Mucosa of gallbladder (tissue), 1 donor: ENCODE measurements around the gene GFRA1. TPM values are rescaled to one million over a fixed set of nuclear protein-coding genes. Genes with fewer than 3 reads are reported as not detected.
A peak's percentile ranks its signal among the peaks of the same experiment; 100 is the strongest.
"Not testable (repeated sequence)": the region's sequence is repeated elsewhere in the genome, so short reads cannot be mapped to it uniquely, and the experiment has no call there.

Source experiments
- DNase-seq: peaks from one replicate; pipeline ENCODE4 v3.0.0-alpha.2; 2020; ENCODE audit warnings: low spot score
- total RNA-seq: library from RNA; stranded (reverse); gene quantifications from one replicate; pipeline ENCODE4 v1.2.1, GENCODE V29; 2021
- donor health status: DM: no; HTN: no; CAD: no.

The GFRA1 gene
- total RNA-seq, 1 donor from 2014 or later: 18.3 TPM

DNA sequence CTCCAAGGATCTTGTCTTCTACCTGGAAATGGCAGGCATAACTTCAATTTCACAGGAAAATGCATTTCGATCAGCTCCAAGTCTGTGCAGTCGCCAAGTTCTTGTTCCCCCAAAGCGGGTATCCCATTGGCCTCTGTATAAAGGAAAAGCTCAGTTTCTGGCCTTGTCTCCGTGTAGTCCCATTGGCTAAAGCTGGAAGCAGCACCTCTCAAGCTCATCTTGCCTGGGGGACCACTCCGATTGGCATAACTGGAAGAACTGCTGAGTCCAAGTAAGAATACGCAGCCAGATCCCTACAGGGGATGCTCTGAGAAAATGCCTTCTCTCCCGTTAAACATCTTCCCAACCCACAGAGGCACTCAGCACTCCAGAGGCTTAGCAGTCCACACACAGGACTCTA, 205.2 kb downstream of the GFRA1 start:
- no peak for DNase-seq

DNA sequence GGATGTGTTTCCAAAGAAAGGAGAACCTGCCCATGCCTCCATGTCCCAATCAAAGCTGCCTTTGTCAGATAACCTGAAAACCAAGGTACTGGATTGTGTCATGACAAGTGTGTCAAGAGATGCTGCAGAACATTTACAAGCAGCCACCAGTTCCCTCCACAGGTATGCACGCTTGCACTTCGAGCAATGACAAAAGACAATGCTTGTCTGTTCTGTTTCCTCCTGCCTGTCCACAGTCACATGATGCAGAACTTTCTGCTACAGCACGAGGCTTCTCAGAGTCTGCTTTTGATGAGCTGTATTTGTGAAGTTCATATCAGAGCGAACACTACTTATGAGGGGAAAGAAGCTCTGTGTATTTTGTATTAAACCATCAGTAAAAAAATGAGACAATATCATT, 209.9 kb downstream of the GFRA1 start:
- no peak for DNase-seq

DNA sequence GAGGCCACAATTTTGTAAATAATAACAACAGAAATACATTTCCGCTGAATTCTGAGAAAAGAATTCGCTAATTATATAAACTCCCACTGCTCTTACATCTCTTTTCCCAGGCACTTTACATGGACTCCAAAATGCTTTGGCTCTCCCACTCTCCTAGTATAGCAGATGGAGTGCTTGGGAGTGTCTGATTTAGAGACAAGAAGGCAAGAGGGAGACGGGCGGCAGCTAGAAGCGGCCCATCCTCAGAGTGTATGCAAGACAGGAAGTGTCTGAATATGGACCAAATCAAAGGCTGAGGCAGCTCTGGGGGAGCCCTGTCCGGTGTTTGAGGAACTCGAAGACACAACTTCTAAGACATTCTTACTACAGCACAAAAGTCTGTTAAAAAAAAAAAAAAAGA, 212.1 kb downstream of the GFRA1 start:
- DNase-seq: no peak

DNA sequence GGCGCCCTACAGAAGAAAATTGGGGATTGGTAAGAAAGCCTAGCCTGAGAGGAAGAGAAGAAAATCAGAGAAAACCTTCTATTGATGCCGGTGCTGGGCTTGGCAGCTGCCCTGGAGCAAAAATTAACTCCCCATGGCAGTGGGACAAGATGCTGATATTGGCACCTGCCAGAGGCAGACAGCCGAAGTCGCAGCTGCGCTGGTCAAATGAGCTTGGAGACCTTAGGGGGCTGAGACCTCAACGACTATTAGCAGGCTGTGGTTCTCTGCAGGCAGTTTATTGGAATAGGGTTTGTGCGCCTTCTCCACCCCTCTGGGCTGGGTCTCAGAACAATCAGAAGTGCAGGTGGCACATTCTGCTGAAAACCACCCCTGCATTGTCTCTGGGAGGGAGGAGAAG, 213.7 kb downstream of the GFRA1 start:
- DNase-seq: no peak

DNA sequence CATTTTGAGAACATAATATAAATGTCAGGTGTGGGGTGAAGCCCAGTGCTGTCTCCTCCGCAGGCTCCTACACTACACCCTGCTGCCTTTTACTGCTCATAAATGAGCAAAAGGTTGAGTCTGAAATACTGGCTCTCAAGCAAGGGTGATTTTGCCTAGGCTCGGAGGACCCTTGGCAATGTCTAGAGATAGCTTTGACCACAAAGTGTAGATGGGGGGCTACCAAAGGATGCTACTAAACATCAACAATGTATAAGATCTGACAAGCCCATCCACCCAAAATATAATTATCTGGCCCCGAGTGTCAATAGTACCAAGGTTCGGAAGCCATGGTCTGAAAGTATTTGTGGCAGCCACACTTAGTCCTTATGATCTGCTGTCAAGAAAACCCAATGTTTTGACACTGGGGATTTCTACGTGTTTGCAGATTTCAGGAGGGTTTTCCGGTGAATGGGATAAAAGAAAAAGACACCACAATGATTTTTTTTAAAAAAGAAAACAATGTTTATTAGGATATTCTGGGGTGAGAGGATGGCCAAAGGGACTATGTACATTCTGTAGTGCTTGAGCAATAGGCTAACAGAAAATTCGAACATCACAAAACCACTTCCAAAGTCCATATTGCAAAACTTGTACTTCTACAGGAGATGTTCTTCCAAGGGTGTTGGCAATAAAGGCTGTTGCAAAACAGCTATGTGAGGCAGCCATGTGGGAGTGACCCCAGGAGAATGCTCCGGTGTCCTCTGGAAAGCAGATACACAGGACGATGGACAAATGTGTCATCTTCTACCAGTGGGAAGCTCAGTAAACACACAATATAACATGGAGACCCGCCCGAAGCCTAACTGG, 216.3 kb downstream of the GFRA1 start:
- DNase-seq: no peak

DNA sequence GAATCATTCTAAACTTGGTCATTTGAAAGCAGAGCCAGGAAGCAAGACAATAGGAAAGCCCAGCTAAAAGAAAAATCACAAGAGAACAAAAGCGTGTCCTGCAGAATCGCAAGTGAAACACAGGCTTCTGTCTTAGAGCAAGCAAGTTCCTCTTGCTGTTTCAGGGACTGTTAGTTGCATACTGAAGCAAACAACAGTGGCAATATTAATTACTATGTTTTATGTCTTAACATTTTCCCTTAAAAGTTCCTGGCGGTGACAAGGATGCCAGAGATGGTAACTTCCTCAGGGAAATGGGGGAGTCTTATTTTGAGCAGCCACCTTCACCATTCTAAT, 217.1 kb downstream of the GFRA1 start:
- no peak for DNase-seq

DNA sequence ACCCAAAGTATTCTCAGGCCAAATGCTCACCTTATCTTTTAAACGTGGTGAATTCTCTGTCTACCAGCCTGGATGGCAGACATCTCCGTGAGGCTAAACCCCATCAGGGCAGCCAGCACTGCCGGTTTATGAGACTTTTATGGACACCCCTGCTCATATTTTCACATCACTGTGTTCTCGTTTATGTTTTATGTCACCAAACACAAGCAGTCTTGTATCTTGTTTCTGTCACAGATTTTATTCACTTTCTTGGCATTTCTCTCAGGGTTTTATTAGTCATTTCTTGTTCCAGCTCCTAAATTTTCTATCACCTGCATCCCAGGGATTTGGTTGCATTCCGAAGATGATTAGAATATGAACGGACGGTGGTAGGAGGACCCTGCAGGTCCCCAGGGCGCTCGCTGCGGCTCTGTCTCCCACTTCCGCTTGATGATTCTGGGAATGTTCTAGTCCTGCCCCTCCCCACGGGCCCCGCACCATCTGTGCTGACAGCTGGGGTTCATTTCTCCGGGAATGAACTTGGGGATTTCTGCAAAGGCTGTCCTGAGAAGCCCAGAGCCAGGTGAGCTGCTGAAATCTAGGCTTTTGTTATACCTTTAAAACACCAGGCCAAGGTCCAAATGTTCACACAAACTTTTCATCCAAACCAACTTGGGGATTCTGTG, 217.6 kb downstream of the GFRA1 start:
- no peak for DNase-seq

DNA sequence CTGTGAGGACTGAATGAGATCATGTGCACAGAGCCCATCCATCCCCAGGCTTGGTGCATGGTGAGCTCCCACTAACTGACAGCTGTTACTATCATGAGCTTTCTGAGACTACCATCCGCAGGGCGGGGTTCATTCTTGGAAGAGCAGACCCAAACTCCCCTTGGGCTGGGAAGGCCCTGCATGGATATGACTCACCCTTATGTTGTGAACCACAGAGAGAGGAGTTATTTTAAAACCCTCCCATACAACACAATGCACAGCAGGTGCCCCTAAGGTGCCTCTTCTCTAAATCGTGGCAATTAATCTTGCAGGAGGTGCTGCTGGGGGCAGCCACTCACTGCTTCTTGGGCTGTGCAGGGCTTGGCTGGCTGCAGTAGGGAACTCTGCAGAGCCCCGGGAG, 219.1 kb downstream of the GFRA1 start:
- DNase-seq: no peak

DNA sequence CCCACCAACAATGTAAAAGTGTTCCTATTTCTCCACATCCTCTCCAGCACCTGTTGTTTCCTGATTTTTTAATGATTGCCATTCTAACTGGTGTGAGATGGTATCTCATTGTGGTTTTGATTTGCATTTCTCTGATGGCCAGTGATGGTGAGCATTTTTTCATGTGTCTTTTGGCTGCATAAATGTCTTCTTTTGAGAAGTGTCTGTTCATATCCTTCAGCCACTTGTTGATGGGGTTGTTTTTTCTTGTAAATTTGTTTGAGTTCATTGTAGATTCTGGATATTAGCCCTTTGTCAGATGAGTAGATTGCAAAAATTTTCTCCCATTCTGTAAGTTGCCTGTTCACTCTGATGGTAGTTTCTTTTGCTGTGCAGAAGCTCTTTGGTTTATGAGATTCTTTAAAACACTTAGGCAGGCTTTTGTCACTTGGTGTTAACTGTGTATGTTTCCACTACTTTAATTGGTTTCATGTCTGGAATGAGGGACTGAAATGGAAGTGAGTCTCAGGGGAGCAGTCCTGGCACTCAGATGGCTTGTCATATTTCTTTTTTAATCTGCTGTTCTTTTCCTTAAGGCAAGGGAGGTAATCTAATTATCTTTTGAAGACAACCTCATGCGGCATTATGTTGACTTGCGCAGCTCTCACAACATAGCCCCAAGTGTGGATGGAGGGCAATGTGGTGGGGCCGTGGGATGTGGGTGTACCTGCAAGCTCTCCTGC, 219.8 kb downstream of the GFRA1 start:
- not testable (repeated sequence) for DNase-seq

DNA sequence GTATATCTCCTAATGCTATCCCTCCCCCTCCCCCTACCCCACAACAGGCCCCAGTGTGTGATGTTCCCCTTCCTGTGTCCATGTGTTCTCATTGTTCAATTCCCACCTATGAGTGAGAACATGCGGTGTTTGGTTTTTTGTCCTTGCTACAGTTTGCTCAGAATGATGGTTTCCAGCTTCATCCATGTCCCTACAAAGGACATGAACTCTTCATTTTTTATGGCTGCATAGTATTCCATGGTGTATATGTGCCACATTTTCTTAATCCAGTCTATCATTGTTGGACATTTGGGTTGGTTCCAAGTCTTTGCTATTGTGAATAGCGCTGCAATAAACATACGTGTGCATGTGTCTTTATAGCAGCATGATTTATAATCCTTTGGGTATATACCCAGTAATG, 220.5 kb downstream of the GFRA1 start:
- DNase-seq: not testable (repeated sequence)

DNA sequence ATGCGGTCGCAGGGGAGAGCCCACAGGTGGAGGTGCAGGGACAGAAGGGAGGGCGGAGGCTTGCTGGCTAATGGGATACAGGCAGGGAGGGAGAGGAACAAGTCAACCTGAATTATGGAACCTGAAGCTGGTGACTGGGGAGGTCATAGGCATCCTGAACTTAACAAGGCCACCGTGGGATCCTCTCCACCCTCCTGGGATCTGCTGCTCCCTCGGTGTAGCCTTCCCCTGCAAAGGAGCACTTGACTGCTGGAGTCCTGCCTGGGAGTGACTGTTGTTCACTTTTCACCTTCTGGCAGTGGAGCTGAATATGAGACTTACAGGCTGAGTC, 223.1 kb downstream of the GFRA1 start:
- DNase-seq: no peak

DNA sequence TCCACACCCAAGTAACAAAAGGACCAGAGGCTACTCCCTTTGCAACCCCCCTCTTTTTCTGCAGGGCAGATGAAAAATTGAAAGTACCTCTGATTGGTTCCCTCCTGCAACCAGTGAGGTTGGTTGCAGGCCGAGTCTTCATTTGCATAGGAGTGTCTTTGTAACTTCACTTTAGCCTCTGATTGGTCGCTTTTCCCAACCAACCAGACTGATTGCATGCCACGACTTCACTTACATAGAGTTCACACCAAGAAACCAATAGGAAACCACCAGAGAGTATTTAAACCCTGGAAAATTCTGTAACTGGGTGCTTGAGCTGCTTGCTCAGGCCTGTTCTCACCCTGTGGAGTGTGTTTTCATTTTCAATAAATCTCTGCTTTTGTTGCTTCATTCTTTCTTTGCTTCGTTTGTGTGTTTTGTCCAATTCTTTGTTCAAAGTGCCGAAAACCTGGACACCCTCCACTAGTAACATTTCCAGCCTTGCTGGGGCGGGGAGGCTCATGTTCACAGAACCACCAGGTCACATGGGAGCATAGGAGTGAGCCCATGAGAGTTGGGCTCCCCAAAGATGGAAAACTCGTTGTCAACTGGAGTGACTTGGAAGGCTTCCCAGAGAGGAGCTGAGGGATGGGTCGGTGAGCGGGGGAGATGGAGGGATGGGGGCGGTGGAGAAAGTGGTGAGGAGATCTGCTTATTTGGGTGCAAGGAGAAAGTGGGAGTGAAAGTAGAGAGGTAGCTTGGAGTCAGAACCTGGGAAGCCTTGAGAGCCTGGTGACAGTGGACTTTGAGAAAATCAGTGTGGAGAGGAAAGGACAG, 223.6 kb downstream of the GFRA1 start:
- DNase-seq: no peak

DNA sequence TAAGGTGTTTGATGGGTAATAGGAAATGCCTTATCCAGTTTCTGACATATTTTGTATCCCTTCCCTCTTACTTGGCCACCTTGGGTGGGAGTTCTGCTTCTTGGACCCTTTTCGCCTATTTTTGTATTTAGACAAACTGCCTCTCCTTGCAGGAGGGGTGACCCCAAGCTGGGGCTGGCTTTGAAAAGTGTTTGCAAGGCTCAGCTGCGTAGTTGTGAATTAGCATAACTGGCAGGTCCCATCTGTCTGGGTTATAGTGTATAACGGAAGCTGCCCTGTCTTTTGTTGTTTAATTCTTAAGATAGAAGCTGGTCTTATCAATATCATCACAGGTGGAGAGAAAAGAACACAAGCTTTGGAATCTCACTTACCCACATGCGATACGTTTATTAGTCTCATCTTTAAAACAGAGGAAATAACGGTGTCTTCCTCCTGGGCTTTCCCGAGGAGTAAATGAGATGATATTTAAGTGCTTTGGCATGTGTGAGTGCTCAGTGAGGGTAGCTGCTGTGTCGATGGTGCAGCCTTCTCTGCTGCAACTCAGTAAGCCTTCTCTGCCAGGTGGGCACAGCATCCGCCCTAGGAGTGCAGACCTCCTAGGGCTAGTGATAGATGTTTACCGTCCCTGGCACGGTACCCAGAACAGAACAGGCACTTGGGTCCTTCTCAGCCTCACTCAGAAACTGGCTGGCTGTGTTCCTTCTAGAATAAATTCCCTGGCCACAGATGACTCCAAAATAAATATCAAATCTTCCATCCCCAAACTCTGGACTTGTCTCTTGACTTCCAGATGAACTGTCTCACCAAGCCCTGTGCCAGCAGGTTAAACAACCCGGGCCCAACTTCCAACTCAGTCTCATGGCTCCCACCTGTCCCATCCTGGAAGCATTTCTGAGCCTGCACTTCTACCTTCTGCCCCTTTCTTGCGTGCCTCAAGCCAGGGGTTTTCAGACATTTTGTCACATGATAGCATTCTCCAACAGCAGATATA, 227.3 kb downstream of the GFRA1 start:
- no peak for DNase-seq

DNA sequence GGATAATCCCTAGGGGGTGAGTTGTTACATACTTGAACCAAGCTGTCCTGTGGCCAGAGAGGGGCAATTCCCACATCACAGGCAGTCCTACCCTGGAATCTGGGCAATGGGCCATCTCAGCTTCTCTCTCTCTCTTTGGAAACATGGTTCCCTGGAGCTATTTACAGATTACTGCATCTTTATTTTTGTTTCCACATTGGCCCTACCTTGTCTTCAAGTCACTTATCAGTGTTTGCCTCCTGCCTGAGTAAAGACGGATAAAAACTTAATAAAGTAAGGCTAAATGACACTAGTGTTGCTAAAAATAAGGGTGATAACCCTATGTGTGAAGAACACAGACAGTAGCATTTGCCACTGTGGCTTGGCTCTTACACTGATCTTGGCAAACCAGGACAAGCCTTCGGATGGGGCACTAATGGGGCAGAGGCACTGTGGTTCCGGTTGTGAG, 228.2 kb downstream of the GFRA1 start:
- no peak for DNase-seq

DNA sequence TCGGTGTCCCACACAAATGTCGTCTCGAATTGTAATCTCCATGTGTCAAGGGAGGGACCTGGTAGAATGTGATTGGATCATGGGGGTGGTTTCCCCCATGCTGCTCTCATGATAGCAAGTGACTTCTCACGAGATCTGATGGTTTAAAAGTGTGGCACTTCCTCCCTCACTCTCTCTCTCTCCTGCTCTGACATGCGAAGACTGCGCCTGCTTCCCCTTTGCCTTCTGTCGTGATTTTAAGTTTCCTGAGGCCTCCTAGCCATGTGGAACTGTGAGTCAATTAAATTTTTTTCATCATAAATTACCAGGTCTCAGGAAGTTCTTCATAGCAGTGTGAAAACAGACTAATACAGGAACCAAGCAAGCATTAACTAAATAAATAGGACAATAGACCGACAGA, 229.1 kb downstream of the GFRA1 start:
- DNase-seq: no peak

DNA sequence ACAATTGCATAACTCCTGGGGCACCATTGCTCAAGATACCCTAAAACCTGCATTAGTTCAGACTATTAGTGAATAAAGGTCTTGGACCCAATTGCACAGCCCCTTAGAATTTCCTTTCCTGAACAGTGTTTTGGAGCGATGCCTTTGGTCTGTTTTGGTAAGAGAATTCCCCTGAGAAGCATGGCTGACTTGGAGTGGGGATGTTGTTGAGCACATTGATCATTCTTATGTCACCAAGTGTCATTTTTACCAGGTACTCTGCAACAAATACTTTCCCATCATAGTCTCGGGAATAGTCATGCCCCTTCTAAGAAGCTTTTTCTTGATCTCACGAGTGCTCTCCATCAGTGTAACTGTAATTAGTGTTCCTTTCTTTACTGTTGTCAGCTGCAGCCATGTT, 229.7 kb downstream of the GFRA1 start:
- DNase-seq: no peak

DNA sequence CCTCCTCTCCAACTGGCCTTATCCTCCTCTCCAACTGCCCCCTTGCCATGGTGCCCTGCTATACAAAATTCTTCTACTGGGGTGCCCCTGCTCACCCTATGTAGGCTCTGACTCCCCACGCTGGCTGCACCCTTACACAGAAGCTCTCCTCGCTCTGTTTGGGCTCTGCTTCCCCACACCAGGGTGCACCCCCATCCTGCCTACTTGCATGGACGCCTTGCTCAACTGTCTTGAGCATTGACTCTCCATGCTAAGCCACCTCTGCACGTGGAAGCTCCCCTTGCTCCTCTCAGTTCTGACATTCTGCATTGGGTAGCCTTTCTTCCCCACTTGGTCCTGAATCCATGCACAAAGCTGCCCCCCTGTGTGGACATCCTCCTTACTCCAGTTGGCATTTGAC, 231.1 kb downstream of the GFRA1 start:
- no peak for DNase-seq

DNA sequence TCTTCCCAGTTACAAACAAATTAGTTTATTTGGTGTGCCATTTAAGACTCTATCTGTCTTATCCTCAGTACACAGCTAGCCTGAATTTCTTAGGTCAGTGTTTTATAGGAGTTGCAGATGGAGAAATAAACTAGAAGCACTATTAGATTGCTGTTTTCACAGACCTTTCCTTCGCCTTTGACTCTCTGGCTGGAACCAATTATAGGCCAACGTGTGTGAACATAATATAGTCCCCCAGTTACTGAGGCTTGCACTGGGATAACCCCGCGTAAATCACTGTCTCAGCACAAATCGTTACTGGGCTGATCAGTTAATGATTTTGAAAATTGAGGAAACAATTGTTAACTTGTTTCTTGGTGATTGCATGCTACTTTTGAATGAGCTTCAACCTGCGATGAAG, 233.4 kb downstream of the GFRA1 start:
- no peak for DNase-seq

DNA sequence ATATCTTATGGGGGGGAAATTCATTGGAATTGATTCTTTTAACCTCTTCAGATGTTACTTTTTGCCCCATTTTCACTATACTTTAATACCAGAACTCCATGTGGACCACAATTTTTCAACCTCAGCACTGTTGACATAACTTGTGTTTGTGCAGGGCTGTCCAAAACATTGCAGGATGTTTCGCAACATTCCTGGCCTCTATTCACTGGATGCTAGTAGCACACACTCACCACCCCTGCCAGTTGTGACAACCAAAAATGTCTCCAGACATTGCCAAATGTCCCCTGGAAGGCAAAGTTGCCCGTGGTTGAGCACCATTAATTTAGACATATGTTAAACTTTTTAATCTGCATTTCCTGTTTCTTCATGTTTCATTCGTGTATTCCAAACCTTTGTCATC, 234.7 kb downstream of the GFRA1 start:
- peak; percentile 62 for DNase-seq

DNA sequence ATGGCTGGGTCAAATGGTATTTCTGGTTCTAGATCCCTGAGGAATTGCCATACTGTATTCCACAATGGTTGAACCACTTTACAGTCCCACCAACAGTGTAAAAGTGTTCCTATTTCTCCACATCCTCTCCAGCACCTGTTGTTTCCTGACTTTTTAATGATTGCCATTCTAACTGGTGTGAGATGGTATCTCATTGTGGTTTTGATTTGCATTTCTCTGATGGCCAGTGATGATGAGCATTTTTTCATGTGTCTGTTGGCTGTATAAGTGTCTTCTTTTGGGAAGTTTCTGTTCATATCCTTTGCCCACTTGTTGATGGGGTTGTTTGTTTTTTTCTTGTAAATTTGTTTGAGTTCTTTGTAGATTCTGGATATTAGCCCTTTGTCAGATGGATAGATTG, 237.6 kb downstream of the GFRA1 start:
- DNase-seq: not testable (repeated sequence)

DNA sequence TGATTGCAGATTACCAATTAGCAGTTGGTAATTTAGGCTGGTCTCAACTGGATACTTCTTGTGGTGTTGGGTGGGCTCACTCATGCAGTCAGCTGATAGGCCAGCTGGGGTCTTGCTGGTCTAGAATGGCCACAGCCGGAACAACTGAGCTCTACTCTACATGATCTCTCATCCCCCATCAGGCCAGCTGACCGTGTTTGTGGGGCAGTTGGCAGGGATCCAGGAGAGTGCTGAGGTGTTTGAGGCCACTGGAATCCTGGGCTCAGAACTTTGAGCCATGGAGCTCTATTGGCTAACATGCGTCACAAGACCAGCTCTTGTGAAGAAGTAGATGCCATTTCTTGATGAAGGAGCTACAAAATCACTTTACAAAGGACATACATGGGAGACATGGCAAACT, 242.4 kb downstream of the GFRA1 start:
- DNase-seq: no peak
